Suprapubic skin (tissue), 4 donors: ENCODE data around the gene KREMEN2. TPM values are rescaled to one million over a fixed set of nuclear protein-coding genes. Genes with fewer than 3 reads are reported as not detected.
A peak's percentile ranks its signal among the peaks of the same experiment; 100 is the strongest.
"Not testable (repeated sequence)": the region's sequence is repeated elsewhere in the genome, so short reads cannot be mapped to it uniquely, and the experiment has no call there.

Source experiments
- DNase-seq, 2 donors: peaks; one replicate each; pipeline ENCODE4 v3.0.0-alpha.2; 2019; ENCODE audit warnings: low spot score in 2 of 2
- H3K27ac ChIP-seq: fragments of 200-600 bp; sonication (generic); one replicate; pipeline ENCODE4 v1.5.1; 2019
- H3K27me3 ChIP-seq: fragments of 200-600 bp; sonication (generic); one replicate; pipeline ENCODE4 v1.5.1; 2019
- H3K36me3 ChIP-seq: fragments of 200-600 bp; sonication (generic); one replicate; pipeline ENCODE4 v1.5.1; 2019
- H3K4me1 ChIP-seq: fragments of 200-600 bp; sonication (generic); one replicate; pipeline ENCODE4 v1.5.1; 2019
- H3K4me3 ChIP-seq: fragments of 200-600 bp; sonication (generic); one replicate; pipeline ENCODE4 v1.5.1; 2019; ENCODE audit warnings: mild to moderate bottlenecking
- H3K9me3 ChIP-seq: fragments of 200-600 bp; sonication (generic); one replicate; pipeline ENCODE4 v1.5.1; 2019
- CTCF ChIP-seq, 2 donors: fragments of 200-600 bp in 1 of 2; fragments of 450-650 bp in 1 of 2; sonication (generic) in 1 of 2; IDR thresholded peaks; one replicate each; pipeline ENCODE4 v1.5.1; 2016 to 2019; ENCODE audit warnings: antibody characterized with exemption in 2 of 2, mild to moderate bottlenecking in 1 of 2, moderate library complexity in 1 of 2
- EP300 ChIP-seq: sonication (generic); formaldehyde crosslinking; IDR thresholded peaks from one replicate; pipeline ENCODE4 v1.6.1; 2017; ENCODE audit warnings: antibody characterized with exemption
- POLR2A ChIP-seq, 2 donors: fragments of 450-650 bp; IDR thresholded peaks; one replicate each; pipeline ENCODE4 v1.6.1; 2017; ENCODE audit warnings: antibody characterized with exemption in 2 of 2, mild to moderate bottlenecking in 2 of 2, moderate library complexity in 2 of 2
- POLR2AphosphoS5 ChIP-seq, 3 donors: sonication (generic); formaldehyde crosslinking; IDR thresholded peaks; one replicate each; pipeline ENCODE4 v1.6.1; 2017; ENCODE audit warnings: antibody characterized with exemption in 3 of 3
- WGBS: methylation state at CpG from one replicate; pipeline ENCODE4 v1.1.5; 2018; 5-methylcytosine and 5-hydroxymethylcytosine counted together
- total RNA-seq, 4 donors: library from RNA; depleted of rRNA; stranded (reverse); fragments of >200 nt; gene quantifications; one replicate each; pipeline ENCODE4 v1.1.0, GENCODE V29; 2016

Gene KREMEN2
- total RNA-seq, 4 donors from 2014 or later = 1.0 to 4.2 (median 3.9) TPM

- H3K9me3 ChIP-seq = no peaks in the 10 kb centered on the region
- no peaks in the 10 kb centered on the region for H3K27me3 ChIP-seq
- peaks cover 18% of the 10 kb centered on the region for H3K4me1 ChIP-seq
- TF ChIP-seq CTCF (IDR thresholded peaks at IDR 0.05) (no peak), EP300 (no peak), POLR2A (IDR thresholded peaks at IDR 0.05) (no peak), POLR2AphosphoS5 (IDR thresholded peaks at IDR 0.05) (no peak)
- DNase-seq = no peak
- no peak overlapping the region for H3K4me3 ChIP-seq
- peaks cover 16% of the 10 kb centered on the region for H3K36me3 ChIP-seq
- WGBS = 66% methylated on average over 31 of the region's 42 CpGs
- no peak overlapping the region for H3K27ac ChIP-seq
Observed at GRCh38 chr16:2924901-2925755, 38.9 kb upstream of the KREMEN2 start.

GRCh38 chr16:2925951-2926649, 38.0 kb upstream of the KREMEN2 start:
- H3K9me3 ChIP-seq = no peaks in the 10 kb centered on the region
- TF ChIP-seq EP300 = no peak
- TF ChIP-seq POLR2A (IDR thresholded peaks at IDR 0.05) = no peak
- no peak overlapping the region for H3K27ac ChIP-seq
- 69% methylated on average over 9 of the region's 9 CpGs for WGBS
- no peak overlapping the region for H3K4me3 ChIP-seq
- no peak for DNase-seq
- no peaks in the 10 kb centered on the region for H3K27me3 ChIP-seq
- H3K4me1 ChIP-seq = peaks cover 18% of the 10 kb centered on the region
- peaks cover 26% of the 10 kb centered on the region for H3K36me3 ChIP-seq

GRCh38 chr16:2926650-2926999, 37.5 kb upstream of the KREMEN2 start:
- Histone ChIP-seq H3K27ac (no peak overlapping the region), H3K9me3 (no peaks in the 10 kb centered on the region), H3K27me3 (no peaks in the 10 kb centered on the region), H3K4me1 (peaks cover 18% of the 10 kb centered on the region), H3K36me3 (peaks cover 31% of the 10 kb centered on the region), H3K4me3 (no peak overlapping the region)
- WGBS = 75% methylated on average over 5 of the region's 5 CpGs
- DNase-seq = no peak
- TF ChIP-seq POLR2A (IDR thresholded peaks at IDR 0.05) = no peak
- TF ChIP-seq CTCF (IDR thresholded peaks at IDR 0.05) = no peak
- TF ChIP-seq POLR2AphosphoS5 (IDR thresholded peaks at IDR 0.05) = no peak
- TF ChIP-seq EP300 = no peak

GRCh38 chr16:2927010-2927646, 36.9 kb upstream of the KREMEN2 start:
- Histone ChIP-seq H3K4me1 (peaks cover 18% of the 10 kb centered on the region), H3K27ac (no peak overlapping the region), H3K4me3 (no peak overlapping the region), H3K36me3 (peaks cover 32% of the 10 kb centered on the region), H3K9me3 (no peaks in the 10 kb centered on the region), H3K27me3 (no peaks in the 10 kb centered on the region)
- 6% methylated on average over 19 of the region's 19 CpGs for WGBS
- TF ChIP-seq POLR2AphosphoS5 (IDR thresholded peaks at IDR 0.05) (no peak), POLR2A (IDR thresholded peaks at IDR 0.05) (no peak), CTCF (IDR thresholded peaks at IDR 0.05) (peak; percentile 94 to 97), EP300 (no peak)
- DNase-seq = peak; percentile 94 to 96

- DNase-seq, H3K4me3 ChIP-seq, H3K9me3 ChIP-seq, H3K27ac ChIP-seq, H3K27me3 ChIP-seq: not testable (repeated sequence)
- H3K36me3 ChIP-seq = peaks cover 33% of the 10 kb centered on the region
- 84% methylated on average over 4 of the region's 4 CpGs for WGBS
- H3K4me1 ChIP-seq = peaks cover 18% of the 10 kb centered on the region
Observed at GRCh38 chr16:2928151-2928550, 35.9 kb upstream of the KREMEN2 start.

- H3K27ac ChIP-seq = no peak overlapping the region
- TF ChIP-seq POLR2A (IDR thresholded peaks at IDR 0.05) = no peak
- no peak for TF ChIP-seq CTCF (IDR thresholded peaks at IDR 0.05)
- no peak for TF ChIP-seq EP300
- no peak for TF ChIP-seq POLR2AphosphoS5 (IDR thresholded peaks at IDR 0.05)
- WGBS = 93% methylated on average over 11 of the region's 11 CpGs
- H3K36me3 ChIP-seq = peaks cover 39% of the 10 kb centered on the region
- DNase-seq = no peak
- no peaks in the 10 kb centered on the region for H3K9me3 ChIP-seq
- no peaks in the 10 kb centered on the region for H3K27me3 ChIP-seq
- peaks cover 18% of the 10 kb centered on the region for H3K4me1 ChIP-seq
- no peak overlapping the region for H3K4me3 ChIP-seq
Observed at GRCh38 chr16:2928796-2929195, 35.3 kb upstream of the KREMEN2 start.
